Measurements from ENCODE around the gene HNRNPF. TPM values are rescaled to one million over a fixed set of nuclear protein-coding genes. Genes with fewer than 3 reads are reported as not detected.

The HNRNPF gene
- total and polyA plus RNA-seq, 11 donors: 24.0 to 142 (median 79.1) TPM

DNA sequence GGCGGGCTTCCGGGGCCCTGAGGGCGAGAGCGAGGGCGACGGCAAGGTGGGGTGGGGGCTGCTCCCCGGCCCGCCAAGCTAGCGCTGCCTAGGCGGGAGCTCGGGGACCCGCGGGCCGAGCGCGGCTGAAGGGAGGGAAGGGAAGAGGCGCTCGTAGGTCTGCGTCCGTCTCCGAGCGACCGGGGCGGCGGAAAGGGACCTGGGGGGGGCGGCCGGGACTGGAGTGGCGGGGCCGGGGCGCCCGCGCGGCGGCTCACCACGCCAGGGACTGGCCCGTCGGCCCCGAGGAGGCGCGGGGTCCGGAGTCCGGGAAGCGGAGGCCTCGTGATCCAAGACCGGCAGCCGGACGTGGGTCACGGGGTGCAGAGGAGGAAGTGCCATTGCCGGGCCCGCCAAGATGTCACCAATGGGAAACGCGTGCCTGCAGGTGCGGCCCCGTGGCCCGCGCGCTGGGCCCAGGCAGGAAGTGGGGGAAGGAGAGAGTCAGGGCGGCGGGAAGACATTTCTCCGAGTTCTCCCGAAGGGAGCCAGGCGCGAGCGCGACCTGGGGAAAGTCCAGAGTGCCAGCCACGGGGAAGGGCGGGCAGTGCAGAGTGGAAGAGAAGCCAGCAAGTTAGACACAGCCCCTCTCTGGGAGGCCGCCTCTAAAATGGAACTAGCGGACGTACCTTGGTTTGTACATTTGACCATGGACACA lies 11.9 kb downstream of the HNRNPF start:
- TF ChIP-seq CTCF (IDR thresholded peaks at IDR 0.05) (no peak), POLR2A (IDR thresholded peaks at IDR 0.05) (peak in 1 of 2 donors; percentile 47)
- DNase-seq: peak; percentile 91 to 93 (median 92)
- Histone ChIP-seq H3K27me3 (no peaks in the 10 kb centered on the region), H3K9me3 (no peaks in the 10 kb centered on the region), H3K4me3 (peak overlapping the region; percentile 12 to 90 (median 73)), H3K27ac (peak overlapping the region; percentile 90 to 99 (median 96)), H3K36me3 (peaks cover 0 to 65% (median 34%) of the 10 kb centered on the region in 9 donors), H3K4me1 (peaks cover 0 to 84% (median 42%) of the 10 kb centered on the region in 12 donors)
- 0 to 2% (median 1%) methylated on average over 19 to 70 of the region's 70 CpGs for WGBS, 4 donors
- intact Hi-C loops (cut with DNase I): loop anchor here in 6 of 10 donors (2.0 to 5.0 kb wide), 3 partner anchors 24 to 40 kb away; partner anchors contain the start of gene ZNF487 (in 6 of the 6)
- ATAC-seq: peak; percentile 87 to 92 (median 92)

- Histone ChIP-seq H3K36me3 (peaks cover 0 to 65% (median 42%) of the 10 kb centered on the region in 9 donors), H3K27ac (peak overlapping the region; percentile 90 to 99 (median 96)), H3K9me3 (no peaks in the 10 kb centered on the region), H3K4me3 (peak overlapping the region; percentile 12 to 90 (median 73)), H3K27me3 (no peaks in the 10 kb centered on the region), H3K4me1 (peaks cover 0 to 84% (median 38%) of the 10 kb centered on the region in 12 donors)
- peak; percentile 80 to 95 (median 92) for ATAC-seq
- peak; percentile 79 to 92 (median 88) for DNase-seq
- intact Hi-C loops (cut with DNase I): loop anchor here in 6 of 10 donors (2.0 to 5.0 kb wide), 3 partner anchors 25 to 41 kb away; partner anchors contain the start of gene ZNF487 (in 6 of the 6)
- WGBS, 4 donors: 1 to 5% (median 3%) methylated on average over 42 to 71 of the region's 71 CpGs
- TF ChIP-seq CTCF (IDR thresholded peaks at IDR 0.05) (no peak), POLR2A (IDR thresholded peaks at IDR 0.05) (no peak)
Observed at GRCh38 chr10:43396061-43396927, 12.7 kb downstream of the HNRNPF start.

DNA sequence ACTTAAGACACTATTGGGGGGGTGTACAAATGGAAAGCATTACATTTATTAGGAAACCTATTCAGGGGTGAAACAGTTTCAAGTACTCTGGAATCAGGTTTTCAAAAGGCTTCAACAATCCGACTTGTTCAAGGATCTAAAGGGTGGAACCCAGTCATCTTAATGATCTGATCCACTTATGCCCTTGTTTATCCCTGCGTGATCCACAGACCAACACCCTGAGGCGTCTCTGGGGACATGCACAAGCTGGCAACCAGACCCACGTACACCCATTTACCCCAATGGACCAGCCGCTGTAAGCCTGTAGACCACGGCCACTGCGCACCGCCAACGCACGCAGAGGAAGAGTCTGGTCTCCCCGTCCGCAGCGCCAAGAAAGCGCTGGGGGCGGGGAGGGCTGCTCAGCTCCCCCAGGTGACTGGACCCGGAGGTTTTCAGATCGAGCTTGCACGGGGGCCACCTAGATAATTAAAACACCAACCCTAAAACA lies 13.4 kb downstream of the HNRNPF start:
- H3K4me3 ChIP-seq: peak overlapping the region in 11 of 12 donors; percentile 35 to 90 (median 75)
- no peaks in the 10 kb centered on the region for H3K27me3 ChIP-seq
- ATAC-seq (peak in 1 of 4 donors; percentile 16), DNase-seq (peak in 1 of 5 donors; percentile 18)
- H3K4me1 ChIP-seq: peaks cover 0 to 83% (median 41%) of the 10 kb centered on the region in 12 donors
- no peaks in the 10 kb centered on the region for H3K9me3 ChIP-seq
- peak overlapping the region in 11 of 12 donors; percentile 90 to 99 (median 97) for H3K27ac ChIP-seq
- intact Hi-C loops (cut with DNase I): loop anchor here in 6 of 10 donors (2.0 to 5.0 kb wide), 3 partner anchors 25 to 42 kb away; partner anchors contain the start of gene ZNF487 (in 6 of the 6)
- peaks cover 0 to 71% (median 49%) of the 10 kb centered on the region in 9 donors for H3K36me3 ChIP-seq
- TF ChIP-seq POLR2A (IDR thresholded peaks at IDR 0.05): no peak
- no peak for TF ChIP-seq CTCF (IDR thresholded peaks at IDR 0.05)
- WGBS, 4 donors: 3 to 16% (median 7%) methylated on average over 5 to 18 of the region's 18 CpGs
